NCI-H146 treated with DMSO at 0.1 percent for 48 hours (cell line): ENCODE results near the gene BAHCC1.

Experiments
- DNase-seq: peaks from one replicate; lab custom pipeline; 2025; ENCODE audit not compliant: unreplicated experiment; lab: John Stamatoyannopoulos, UW

The BAHCC1 gene

DNA sequence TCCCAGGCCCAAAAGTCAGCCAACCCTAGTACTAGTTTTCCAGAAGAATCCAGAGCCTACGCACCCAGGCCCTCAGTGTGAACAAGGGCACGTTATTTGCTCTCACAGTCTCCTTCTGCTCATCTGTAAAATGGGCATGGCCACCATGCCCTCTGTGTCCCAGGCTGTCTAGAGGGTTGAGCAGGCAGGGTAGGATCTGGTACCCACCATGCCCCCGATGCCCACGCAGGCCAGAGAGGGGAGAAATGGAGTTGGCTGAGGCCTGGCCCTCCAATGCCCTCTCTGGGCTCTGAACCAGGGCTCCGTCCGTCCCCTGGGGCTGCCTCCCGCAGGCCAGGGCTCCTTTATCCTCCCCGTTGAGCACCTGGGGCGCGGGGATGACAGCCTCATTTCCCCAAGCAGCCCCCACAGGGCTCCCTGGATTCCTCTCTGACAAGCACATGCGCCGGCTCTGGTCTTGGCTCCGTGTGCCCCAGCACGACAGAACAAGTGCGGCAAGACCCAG lies 9.1 kb upstream of the BAHCC1 start:
- DNase-seq: no peak

DNA sequence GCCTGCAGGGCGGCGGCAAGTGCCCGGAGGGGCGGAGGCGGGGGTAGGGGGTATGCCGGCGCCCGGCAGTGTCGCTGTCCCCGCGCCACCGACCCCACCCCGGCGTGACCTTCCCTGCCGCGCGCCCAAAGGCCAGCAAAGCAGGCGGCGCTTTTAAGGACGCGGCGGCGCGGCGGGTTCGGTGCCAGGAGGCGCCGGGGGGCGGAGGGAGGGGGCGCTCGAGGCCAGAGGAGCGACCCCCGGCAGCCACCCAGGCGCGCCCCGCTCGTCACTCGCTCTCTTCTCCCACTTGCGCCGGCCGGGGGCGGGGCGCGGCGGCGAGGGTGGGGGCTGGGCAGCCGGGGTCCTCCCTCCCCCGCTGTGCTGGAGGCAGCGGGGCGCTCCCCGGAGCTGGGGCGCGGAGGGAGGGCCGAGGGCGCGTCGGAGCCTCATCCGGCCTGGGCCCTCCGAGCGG lies 8.6 kb upstream of the BAHCC1 start:
- no peak for DNase-seq

DNA sequence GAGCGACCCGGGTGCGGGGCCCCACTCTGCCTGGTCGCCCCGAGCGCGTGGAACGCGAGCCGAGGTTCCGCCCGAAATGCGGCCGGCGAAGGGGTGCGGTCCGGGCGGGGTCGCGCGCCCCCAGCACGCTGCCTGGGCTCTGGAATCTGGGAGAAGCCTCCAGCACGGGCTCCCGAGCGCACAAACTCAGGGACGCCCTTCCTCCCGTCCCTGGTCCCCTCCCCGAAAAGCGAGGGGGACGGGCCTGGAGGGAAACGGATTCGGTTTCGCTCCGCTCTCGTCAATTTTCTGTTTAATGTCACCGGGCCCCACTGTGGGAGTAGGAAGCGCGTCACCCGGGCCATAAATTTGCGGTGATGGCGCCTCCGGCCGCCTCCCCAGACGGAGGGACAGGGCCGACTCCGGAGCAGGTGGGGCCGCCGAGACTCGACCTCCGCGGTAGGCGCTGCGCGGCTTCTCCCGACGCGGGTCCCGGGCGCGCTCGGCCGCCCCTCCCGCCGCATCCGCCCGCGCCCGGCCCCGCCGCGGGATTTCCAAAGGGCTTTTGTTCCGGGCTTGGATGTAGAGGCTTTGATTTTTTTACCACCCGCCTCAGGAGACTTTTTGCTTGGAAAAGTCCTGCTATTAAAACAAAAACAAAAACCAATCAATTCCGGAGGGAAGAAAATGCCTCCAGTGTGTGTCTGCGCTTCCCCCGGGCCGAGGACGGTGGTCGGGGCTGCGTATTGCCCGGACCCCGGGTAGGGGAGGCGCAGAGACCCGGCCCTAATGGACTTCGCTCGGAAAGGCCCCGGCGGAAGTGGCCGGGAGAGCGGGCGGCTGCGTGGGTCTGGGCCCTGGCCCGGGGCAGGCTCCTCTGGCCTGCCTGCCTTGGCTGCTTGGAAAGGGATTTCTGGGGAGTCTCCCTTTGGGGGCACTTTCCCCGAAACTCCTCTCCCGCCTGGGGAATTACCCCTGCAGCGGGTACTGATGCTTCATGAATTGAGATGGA lies 7.9 kb upstream of the BAHCC1 start:
- peak; percentile 51 for DNase-seq

DNA sequence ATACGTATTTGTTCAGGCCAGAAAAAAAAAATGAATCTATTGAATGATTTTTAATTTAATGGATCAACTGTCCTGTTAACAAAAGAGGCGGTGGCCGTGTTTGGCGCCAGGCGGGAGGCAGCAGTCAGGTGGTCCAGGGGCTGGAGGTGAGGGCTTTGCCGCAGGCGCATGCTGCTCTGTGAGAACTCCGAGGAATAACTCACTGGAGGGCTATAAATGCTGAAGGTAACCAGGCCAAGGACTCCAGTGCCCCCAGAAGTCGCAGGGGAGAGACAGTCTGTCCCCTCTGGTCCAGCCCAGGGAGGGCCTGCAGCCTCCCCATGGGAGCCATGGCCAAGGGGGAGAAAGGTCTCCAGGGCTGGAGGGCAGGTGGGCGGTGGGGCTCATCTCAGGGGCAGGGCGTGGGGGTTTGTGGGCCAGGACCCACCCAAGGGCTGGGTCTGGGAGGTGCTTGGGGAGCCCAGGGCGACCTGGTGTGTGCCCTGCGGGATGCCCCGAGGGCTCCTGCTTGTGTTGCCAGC lies 7.1 kb upstream of the BAHCC1 start:
- DNase-seq: peak; percentile 59

DNA sequence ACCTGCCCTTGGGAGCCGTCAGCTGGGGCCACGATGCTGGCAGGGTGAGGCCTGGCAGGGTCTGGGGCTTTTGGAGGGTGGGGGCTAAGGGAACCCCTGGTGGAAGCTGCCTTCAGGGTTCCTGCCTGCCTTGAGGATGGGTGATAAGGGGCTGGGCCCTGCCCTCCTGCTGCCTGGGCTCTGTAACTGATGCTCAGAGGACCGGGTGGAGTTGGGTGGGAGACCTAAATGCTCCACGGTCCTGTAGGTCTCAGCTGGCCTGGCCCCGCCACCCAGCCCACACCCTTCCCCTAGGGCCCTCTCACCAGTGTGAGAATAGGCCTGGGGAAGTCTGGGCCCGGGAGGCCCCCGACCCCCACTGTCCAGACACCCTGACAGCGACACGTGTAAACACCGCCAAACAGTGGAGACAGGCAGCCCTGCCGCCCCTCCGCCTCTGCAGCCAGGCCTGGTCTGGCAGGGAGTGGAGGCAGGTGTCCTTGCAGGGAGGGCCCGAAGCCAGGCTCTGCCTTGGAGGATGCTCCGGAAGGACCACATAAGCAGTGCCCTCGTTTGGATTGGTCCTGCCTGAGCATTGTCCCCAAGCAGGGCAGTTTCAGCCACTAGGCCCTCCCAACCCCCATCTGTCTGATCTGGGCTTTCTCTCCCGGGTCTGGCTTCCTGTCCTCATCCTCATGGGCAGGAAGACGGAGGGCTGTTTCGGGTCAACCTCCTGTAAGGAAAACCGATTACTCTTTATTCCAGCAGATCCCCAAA lies 6.5 kb upstream of the BAHCC1 start:
- peak; percentile 49 for DNase-seq

DNA sequence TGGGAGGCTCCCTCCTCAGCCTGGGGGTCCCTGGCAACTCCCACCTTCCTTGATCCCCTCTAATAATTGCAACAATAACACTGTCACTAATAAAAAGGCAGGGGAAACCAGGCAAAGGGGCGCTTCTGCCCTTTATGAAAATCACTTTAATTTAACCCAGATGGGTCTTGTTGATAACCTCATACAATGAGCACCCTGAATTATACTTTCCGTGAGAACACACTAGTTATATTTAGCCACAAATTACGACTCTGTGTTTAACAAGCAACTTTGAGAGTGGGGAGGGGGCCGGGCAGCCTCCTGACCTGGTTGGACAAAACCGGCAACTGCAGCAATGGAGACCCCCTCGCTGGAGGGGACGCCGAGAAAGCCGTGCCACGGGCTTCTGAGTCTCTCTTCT lies 5.7 kb upstream of the BAHCC1 start:
- DNase-seq: no peak

DNA sequence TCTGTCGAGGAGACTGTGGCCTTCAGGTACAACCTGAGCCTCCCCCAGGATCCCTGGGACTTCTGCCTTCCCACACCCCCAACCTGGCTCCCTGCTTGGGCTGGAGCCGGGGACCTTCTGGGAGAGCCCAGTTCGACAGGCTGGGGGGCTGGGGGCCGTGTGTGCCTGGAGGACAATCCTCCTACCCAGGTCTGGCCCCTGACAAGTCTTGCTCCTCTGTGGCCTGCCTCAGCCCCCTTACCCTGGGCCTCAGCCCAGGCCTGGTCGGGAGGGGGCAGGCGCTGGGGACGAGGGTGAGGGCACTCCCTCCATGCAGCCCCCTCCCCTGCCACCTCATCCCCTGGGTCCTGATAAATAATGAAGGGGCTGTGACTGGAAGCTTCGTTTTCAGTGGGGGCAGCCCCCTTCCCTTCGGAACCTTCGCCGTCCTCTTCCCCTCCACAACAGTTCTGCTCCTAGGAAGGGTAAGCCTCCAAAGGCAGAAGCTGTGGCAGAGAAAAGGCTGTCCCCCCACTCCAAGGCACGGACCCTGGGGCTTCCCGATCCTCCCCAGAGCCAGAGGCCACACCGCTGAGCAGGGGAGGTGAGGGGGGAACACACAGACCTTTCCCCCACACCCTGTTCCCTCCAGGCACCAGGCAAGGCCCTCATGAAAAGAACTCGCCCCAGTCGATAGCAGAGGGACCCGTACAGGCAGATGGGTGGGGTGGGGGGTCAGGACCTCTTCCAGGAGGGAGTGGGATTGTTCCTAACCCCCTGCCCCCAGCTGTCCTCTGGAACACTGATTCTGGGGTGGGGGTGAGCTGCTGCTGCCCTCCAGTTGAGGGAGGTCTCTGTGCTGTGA lies 5.0 kb upstream of the BAHCC1 start:
- no peak for DNase-seq

DNA sequence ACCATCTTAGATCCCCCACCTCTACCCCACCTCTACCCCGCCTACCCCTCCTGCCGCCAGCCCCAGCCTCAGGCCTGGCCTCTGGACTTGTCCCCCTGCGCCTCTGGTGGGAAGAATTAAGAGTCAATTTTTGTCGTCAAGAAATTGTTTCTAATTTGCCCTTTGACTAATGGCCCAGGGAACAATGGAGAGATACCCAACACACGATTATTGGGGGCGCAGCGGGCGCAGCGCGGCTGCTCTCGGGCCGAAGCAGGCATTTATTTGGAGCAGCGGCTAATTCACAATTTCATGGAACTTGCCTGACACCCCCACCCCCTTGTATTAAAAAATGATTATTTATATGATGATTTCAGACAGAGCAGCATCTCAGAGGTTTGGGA lies 4.4 kb upstream of the BAHCC1 start:
- DNase-seq: no peak

DNA sequence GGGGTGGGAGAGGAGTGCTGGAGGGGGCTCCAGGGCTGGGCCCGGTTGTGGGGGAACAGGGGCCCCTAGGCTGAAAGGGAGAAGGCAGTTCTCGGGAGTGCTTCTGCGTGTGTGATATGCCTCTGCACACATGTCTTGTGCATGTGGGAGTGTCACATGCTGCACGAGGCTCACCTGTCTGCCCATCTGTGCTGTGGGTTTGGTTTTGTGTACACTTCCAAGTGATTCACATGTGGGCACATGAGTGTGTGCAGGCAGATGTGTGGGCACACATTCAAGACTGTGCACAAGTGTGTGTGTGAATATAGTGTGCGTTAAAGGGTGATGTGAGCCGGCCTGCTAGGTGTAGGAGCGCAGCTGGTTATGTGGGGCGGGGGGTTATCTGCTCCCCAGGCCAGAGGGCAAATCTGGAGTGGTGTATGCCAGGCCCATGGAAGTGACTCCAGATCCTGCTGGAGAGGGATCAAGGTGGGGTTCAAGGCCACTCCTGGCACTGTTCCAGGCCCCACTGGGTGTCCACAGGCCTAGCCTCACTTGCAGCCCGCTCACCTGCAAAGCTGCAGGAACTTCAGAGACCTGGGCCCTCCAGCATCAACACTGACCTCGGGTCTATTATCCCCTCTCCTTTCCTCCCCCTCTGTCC lies 3.8 kb upstream of the BAHCC1 start:
- DNase-seq: no peak

DNA sequence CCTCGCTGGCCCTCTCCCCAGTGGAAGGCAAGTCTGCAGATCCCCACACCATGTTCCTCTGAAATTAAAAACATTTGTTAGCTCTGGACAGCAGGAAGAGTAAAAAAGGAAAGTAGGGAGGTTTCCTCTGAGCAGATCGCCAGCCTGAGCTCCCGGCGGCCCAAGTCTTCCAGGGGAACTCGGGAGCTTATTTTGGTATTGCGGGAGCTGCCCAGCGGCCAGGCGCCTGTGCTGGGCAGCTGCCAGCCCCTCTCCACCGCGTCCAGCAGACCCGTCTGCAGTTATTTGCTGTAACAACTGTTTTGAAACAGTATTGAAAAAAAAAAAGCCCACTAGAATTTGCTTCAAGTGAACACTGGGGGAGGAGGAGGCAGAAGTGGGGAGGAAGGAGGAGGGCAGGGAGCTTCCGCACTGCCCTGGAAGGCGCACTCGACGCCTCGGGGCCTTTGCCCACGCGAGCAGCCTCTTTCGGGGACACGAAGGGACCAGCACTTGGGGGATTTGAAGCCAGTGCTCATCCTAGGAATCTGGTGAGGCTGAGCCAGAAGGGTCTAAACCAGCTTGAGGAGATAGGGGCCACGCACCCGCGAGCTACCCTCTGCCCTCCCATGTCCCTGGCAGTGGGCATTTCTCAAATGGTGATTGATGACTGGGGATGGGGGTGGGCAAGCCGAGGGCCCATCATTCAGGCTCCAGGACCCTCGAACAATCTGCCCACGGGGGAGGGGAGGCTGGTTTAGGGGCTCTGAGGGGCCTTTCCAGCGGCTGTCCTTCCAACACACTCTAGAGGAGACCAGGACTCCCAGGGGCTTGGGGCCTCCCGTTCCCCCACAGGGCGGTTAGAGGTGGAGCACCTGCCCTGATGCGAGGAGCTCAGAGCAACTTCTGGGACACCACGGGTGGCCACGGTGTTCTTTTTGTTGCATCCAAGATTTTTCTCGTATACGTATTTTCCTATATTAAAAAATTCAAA lies 3.0 kb upstream of the BAHCC1 start:
- no peak for DNase-seq

DNA sequence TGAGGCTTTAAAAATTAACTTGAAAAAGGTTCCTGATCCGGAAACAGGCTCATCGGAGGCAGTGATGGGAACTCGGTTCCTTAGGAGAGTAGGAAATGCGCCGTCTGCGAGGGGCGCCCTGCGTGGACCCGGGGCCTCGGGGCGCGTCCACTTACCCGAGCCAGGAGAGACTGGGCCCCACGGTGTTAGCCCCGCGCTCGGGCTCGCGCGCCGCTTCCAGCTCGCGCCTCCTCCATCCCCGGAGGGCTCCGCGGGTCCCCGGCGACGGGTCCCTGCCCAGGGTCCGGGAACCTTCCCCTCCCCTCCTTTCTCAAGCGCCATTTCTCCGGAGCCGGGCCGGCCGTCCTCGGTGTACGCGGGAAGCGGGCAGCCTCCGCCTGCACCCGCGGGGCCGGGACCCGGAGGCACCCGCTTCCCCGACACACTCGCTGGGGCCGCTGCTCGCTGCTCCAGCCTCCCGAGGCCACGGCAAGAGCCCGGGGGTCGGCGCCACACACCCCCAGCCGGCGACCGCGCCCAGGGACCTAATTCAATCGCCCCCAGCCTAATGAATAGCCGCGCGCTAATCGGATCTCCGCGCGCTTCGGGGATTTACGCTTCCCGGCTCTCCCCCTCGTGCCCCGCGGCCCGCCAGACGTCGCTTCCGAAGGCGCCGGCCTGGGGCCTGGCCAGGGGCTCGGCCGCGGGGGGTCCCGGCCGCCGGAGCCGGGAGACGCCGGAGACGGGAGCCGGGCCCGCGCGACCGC lies 2.2 kb upstream of the BAHCC1 start:
- DNase-seq: no peak

DNA sequence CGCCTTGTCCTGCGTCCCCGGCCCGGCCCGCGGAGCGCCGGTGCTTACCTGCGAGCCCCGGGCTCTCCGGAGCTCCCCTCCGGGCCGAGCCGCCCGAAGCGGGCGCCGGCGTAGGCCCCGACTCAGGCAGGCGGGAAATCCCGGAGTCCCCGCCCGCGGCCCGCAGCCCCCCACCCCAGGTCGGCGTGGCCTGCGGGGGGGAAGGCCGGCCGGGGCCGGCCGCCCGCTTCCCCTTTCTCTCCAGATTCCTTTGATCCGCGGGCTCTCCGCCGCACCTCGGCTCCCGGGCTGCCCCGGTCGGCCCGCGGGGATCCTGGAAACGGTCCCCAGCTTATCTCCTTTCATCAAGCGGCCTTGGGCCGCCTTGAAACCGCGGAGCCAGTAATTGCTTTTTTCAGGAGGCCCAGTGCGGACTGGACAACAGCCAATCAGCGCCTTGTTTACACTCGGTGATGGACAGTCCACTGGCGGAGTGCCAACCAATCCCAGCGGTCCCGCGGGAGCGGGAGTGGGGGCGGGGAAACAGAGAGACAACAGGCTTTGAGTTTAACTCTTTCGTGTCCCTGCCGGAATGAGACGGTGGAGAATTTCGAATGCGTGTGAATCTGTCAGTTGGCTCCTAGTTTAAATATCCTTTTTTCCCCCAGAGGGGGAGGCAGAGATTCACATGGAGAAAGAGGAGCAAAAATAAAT lies 1.4 kb upstream of the BAHCC1 start:
- peak; percentile 97 for DNase-seq

DNA sequence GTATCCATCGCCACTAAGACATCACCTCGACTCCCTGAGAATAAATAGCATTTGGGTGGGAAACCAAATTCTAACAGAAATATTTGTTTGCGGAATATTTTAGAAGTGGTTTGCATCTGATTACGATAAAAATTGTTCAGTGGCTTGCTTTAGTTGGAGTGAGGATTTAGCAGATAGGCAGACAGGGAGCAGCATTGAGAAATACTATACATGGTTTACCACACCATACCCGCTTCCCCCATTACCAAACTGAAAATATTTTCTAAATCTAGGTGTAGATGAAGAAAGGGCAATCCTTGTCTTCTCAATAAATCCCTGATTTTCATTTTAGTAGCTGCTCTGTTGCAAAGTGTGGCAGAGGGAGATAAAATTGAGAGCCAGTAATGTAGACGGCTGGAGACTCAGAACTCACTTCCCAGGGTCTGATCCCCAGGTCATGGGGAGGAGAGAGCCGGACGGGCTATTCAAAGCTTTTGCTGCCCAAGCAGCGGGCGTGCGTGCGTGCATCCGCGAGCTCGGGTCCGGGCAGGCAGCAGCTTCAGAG lies 808 bp upstream of the BAHCC1 start:
- DNase-seq: no peak

DNA sequence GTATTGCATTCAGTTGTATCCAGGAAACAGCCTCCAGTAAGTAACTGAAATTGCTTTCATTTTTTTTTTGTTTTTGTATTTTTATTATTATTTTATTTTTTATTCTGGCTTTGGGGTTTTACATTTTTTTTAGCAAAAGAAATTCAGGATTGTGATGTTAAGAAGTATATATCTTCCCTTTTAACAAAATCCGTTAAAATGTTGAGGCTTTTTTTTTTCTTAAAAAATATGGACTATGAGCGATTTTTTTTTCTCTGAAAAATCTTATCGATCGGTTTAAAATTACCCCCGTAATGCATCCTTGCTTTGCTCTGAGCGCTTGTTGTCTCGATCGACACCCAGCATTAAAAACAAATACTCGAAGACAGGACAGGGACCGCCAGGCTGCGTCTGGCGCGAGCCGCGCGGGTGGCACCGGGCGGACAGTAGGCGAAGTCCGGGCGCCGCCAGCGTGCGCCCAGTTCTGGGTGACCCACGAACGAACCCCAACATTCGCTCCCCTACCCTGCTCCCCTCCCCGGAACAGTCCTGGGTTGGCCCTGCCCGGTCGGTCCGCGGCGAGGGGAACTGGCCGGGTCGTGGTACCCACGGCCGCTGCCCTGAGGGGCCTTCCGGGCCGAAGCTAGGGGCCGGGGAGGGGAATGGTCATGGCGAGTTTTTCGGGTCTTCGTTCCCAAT lies 482 bp downstream of the BAHCC1 start:
- DNase-seq: peak; percentile 52

DNA sequence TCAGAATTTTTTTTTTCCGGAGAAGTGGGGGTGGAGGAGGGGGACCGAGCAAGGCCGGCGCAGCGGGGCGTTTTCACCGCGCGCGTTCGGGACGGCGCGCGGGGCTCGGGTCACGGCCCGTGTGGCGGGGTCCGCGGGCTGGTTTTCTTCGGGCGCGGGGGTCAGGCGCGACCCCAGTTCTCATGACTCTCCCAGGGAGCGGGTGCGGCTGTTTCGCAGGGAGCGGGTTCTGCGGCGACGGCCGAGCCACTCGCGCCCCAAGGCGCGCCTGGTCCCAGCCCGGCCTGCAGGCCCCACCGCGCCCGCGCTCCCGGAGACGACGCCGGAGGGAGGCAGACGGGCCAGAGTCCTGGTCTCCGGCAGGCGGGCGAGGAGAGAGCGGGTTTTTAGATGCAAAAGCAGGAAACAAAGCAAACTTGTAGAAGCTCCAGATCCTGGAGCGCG lies 1.0 kb downstream of the BAHCC1 start:
- DNase-seq: no peak

DNA sequence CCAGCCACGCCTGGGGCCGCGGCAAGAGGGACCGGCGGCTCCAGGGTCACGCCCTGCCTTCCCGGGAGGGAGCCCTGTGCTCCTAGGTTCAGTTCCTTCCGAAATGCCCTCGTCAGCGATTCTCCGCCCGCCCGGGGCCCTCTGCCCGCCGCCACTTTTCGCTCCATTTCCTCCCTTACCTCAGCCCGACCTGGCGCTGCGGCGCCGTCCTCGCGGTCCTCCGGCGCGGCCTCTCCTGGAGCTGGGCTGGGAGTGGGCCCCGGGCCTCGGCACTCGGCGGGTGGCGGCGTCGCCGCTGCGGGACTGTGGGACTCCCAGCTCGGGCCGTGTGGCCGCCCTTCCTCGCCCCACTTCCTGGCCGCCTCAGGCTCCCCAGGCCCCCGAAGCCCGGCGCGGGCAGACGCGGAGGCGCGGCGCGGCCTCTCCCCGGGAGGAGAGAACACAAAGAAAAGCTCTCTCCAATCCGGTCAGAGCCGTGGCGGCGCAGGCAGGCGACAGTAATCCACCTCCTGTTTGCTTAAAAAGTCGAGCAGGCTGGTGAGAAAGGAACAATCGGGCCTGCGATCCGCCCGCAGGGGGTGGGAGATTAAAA lies 1.6 kb downstream of the BAHCC1 start:
- DNase-seq: peak; percentile 51
